Chondrocyte (in vitro differentiated cells): ENCODE data around the gene SNORC. TPM values are rescaled to one million over a fixed set of nuclear protein-coding genes. Genes with fewer than 3 reads are reported as not detected.

Experiments
- DNase-seq: peaks from one replicate; pipeline ENCODE4 v3.0.0; 2021; ENCODE audit warnings: mixed read lengths, low spot score
- H3K27ac Mint-ChIP-seq: one replicate; pipeline ENCODE4 v1.8.0; 2021; ENCODE audit warnings: mild to moderate bottlenecking, moderate library complexity, mixed read lengths; ENCODE audit not compliant: unreplicated experiment
- H3K27me3 Mint-ChIP-seq: 2 replicates; pipeline ENCODE4 v1.8.0; 2021; ENCODE audit warnings: low read depth, mixed read lengths
- H3K36me3 Mint-ChIP-seq: 2 replicates; pipeline ENCODE4 v1.8.0; 2021; ENCODE audit warnings: low read depth, mixed read lengths
- H3K4me1 Mint-ChIP-seq: 2 replicates; pipeline ENCODE4 v1.8.0; 2021; ENCODE audit warnings: low read depth, mild to moderate bottlenecking, mixed read lengths
- H3K4me3 Mint-ChIP-seq: one replicate; pipeline ENCODE4 v1.8.0; 2021; ENCODE audit warnings: mild to moderate bottlenecking, moderate library complexity, mixed read lengths; ENCODE audit not compliant: unreplicated experiment
- H3K9me3 Mint-ChIP-seq: 2 replicates; pipeline ENCODE4 v1.8.0; 2021; ENCODE audit warnings: low read depth, mixed read lengths
- CTCF ChIP-seq: fragments of 200-600 bp; sonication (generic); IDR thresholded peaks from 2 replicates; pipeline ENCODE4 v1.5.0; 2021; ENCODE audit warnings: antibody characterized with exemption, mild to moderate bottlenecking, moderate library complexity
- total RNA-seq: library from RNA; stranded (reverse); gene quantifications from 3 replicates; pipeline ENCODE4 v1.2.1, GENCODE V29; 2021

Gene SNORC
- total RNA-seq, 1 donor from 2014 or later = 2.1 TPM

DNA sequence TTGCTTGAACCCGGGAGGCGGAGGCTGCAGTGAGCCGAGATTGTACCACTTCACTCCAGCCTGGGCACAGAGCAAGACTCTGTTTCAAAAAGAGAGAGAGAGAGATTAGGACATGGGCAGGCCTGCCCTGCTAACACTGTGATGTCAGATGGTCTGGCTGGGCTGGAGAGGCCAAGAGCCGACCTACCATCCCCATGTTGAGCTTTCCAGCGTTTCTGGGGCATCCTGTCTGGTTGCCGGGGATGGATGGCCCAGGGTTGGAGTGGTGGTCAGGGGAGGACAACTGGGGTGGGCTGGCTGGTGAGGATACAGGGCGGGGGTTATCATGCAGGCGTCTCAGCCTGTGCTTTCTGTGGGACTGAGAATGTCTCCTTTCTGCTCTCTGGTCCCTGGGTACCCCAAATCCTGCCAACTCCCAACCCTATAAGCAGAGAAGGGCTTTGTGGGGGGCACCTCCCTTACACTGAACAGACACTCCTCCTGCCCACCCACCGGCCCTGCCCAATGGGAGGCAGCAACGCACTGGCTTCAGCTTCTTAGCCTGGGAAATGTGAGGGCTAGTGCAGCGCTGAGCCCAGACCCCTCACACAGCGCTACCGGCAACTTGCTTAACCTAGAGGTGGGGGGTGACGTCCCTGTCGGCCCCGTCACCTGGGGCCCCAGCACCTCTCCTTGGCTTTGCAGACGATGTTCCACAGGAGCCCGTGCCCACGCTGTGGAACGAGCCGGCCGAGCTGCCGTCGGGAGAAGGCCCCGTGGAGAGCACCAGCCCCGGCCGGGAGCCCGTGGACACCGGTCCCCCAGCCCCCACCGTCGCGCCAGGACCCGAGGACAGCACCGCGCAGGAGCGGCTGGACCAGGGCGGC lies 5.4 kb downstream of the SNORC start:
- H3K27ac Mint-ChIP-seq = no peak overlapping the region
- H3K9me3 Mint-ChIP-seq = no peaks in the 10 kb centered on the region
- peaks cover 2% of the 10 kb centered on the region for H3K36me3 Mint-ChIP-seq
- TF ChIP-seq CTCF = no peak
- no peak for DNase-seq
- peaks cover 6% of the 10 kb centered on the region for H3K4me1 Mint-ChIP-seq
- peak overlapping the region; percentile 46 for H3K4me3 Mint-ChIP-seq
- H3K27me3 Mint-ChIP-seq = peaks cover 6% of the 10 kb centered on the region

GRCh38 chr2:232876161-232876977 lies 6.3 kb downstream of the SNORC start:
- no peak for DNase-seq
- peaks cover 6% of the 10 kb centered on the region for H3K4me1 Mint-ChIP-seq
- no peak overlapping the region for H3K27ac Mint-ChIP-seq
- peak; percentile 58 for TF ChIP-seq CTCF
- H3K4me3 Mint-ChIP-seq = peak overlapping the region; percentile 25
- H3K36me3 Mint-ChIP-seq = peaks cover 2% of the 10 kb centered on the region
- H3K9me3 Mint-ChIP-seq = no peaks in the 10 kb centered on the region
- H3K27me3 Mint-ChIP-seq = peaks cover 6% of the 10 kb centered on the region

DNA sequence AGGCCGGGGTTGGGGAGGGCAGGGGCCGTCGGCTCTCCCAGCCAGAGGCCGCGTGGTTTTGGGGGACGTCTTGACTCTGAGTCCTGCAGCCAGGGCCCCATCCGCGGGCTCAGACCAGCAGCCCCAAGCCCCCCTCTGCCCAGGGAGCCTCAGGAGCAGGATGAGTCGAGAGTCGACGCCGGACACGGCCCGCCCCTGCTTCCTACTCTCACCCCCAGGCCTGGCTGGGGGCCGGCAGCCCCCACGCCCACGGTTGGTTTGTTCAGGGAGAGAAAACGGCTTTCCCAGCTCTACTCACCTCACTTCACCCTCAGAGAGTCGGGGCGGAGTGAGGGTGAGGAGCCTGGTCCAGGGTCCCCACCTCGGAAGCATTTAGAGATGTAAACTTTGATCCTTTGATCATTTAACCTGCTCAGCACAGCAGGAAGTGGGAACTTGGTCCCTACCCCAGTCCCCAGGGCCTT lies 6.9 kb downstream of the SNORC start:
- Mint-ChIP-seq H3K27ac (no peak overlapping the region), H3K4me1 (peaks cover 6% of the 10 kb centered on the region), H3K36me3 (peaks cover 2% of the 10 kb centered on the region), H3K27me3 (peaks cover 6% of the 10 kb centered on the region), H3K4me3 (no peak overlapping the region), H3K9me3 (no peaks in the 10 kb centered on the region)
- no peak for TF ChIP-seq CTCF
- DNase-seq = no peak

DNA sequence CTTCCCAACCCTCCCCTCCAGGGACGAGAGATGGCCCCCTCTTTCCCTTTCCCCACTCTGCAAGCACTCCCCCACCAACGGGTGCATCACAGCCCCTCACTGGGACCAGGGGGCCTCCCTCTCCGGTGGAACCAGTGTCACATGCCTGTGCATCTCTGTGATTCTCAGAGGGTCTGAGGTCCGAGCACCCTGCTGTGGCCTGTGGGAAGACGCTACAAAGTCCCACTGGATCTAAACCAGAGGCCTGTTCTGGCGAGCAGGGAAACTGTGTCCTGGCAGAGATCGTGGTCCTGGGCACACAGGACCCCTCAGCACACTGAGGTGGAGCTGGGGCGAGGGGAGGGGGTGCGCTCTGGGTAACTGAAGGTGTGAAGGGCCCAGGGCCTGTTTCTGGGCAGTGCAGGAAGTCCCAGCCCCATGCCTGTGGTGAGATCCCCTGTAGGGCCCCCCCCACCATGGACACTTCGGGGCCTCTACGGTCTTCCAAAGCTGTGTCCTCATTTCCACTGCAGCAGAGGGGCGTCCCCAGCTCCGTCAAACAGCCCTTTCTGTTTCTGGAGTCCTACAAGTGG lies 8.0 kb downstream of the SNORC start:
- no peak for TF ChIP-seq CTCF
- peaks cover 2% of the 10 kb centered on the region for H3K36me3 Mint-ChIP-seq
- peaks cover 6% of the 10 kb centered on the region for H3K4me1 Mint-ChIP-seq
- H3K9me3 Mint-ChIP-seq = no peaks in the 10 kb centered on the region
- DNase-seq = no peak
- H3K27me3 Mint-ChIP-seq = peaks cover 6% of the 10 kb centered on the region
- H3K4me3 Mint-ChIP-seq = no peak overlapping the region
- no peak overlapping the region for H3K27ac Mint-ChIP-seq
